Activated naive CD8-positive, alpha-beta T cell (primary cell): Measurements from ENCODE around the gene CLDN24.

Experiments
- H3K27ac Mint-ChIP-seq: one replicate; pipeline ENCODE4 v1.8.0; 2021; ENCODE audit warnings: mixed read lengths
- H3K27me3 Mint-ChIP-seq: one replicate; pipeline ENCODE4 v1.8.0; 2021; ENCODE audit warnings: mixed read lengths
- H3K36me3 Mint-ChIP-seq: one replicate; pipeline ENCODE4 v1.8.0; 2021; ENCODE audit warnings: mixed read lengths
- H3K4me1 Mint-ChIP-seq: one replicate; pipeline ENCODE4 v1.8.0; 2021; ENCODE audit warnings: low read depth, mixed read lengths
- H3K4me3 Mint-ChIP-seq: one replicate; pipeline ENCODE4 v1.8.0; 2021; ENCODE audit warnings: mild to moderate bottlenecking, mixed read lengths
- H3K9me3 Mint-ChIP-seq: one replicate; pipeline ENCODE4 v1.8.0; 2021; ENCODE audit warnings: low read depth, mixed read lengths

Gene CLDN24

GRCh38 chr4:183352546-183352945, 30.3 kb upstream of the CLDN24 start:
- H3K27me3 Mint-ChIP-seq: peaks cover 9% of the 10 kb centered on the region
- no peak overlapping the region for H3K27ac Mint-ChIP-seq
- no peaks in the 10 kb centered on the region for H3K9me3 Mint-ChIP-seq
- no peak overlapping the region for H3K4me3 Mint-ChIP-seq
- peaks cover 12% of the 10 kb centered on the region for H3K4me1 Mint-ChIP-seq
- no peaks in the 10 kb centered on the region for H3K36me3 Mint-ChIP-seq

- no peaks in the 10 kb centered on the region for H3K36me3 Mint-ChIP-seq
- no peaks in the 10 kb centered on the region for H3K9me3 Mint-ChIP-seq
- no peak overlapping the region for H3K4me3 Mint-ChIP-seq
- H3K27me3 Mint-ChIP-seq: peaks cover 9% of the 10 kb centered on the region
- H3K4me1 Mint-ChIP-seq: peaks cover 12% of the 10 kb centered on the region
- no peak overlapping the region for H3K27ac Mint-ChIP-seq
Measured at GRCh38 chr4:183350317-183351071, 28.3 kb upstream of the CLDN24 start.

DNA sequence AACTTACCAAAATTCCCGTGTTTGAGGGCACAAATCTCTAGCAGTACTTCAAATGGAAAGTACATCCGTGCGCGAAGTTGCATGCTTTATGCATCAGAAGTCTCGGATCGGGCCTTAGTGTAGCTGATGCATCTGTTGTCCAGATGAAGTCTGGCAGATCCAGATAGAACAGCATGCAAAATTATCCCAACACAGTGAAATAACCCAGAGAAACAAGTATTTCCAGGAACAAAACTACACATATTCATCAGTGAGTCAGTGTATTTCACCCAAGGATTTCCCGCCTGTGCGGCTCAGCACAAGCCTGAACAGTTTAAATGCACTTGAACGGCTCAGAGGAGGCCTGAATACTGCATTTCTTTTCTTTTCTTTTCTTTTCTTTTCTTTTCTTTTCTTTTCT, 27.4 kb upstream of the CLDN24 start:
- Mint-ChIP-seq H3K4me3 (no peak overlapping the region), H3K36me3 (no peaks in the 10 kb centered on the region), H3K4me1 (peaks cover 12% of the 10 kb centered on the region), H3K27ac (no peak overlapping the region), H3K27me3 (peaks cover 9% of the 10 kb centered on the region), H3K9me3 (no peaks in the 10 kb centered on the region)

DNA sequence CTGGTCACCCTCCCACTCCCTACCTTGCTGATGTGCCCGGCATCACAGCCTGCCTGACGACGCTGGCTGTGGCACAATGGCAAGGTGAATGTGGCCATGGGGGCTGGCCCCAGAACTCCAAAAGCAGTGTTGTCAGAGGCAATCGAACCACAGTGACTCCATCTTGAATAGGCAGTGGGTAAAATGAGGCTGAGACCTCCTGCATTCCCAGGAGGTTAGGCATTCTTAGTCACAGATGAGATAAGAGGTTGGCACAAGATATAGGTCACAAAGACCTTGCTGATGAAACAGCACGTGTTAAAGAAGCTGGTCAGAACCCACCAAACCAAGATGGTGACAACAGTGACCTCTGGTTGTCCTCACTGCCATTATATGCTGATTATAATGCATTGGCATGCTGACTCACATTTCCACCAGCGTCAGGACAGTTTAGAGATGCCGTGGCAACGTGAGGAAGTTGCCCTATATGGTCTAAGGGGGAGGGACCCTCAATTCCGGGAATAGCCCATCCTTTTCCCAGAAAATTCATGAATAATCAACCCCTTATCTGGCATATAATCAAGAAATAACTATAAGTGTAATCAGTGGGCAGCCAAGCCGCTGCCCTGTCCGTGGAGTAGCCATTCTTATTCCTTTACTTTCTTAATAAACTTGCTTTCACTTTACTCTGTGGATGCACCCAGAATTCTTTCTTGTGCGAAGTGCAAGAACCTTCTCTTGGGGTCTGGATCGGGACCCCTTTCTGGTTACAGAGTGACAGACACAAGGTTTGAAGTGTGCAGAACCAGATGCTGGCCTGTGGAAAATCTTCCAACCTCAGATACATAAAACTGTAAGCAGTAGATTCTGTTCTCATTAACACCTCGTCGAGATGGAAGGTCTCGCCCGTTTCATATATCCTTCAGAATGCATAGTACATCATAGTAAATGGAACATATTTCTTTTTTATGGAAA, 26.8 kb upstream of the CLDN24 start:
- Mint-ChIP-seq H3K4me1 (peaks cover 12% of the 10 kb centered on the region), H3K9me3 (no peaks in the 10 kb centered on the region), H3K27me3 (peaks cover 12% of the 10 kb centered on the region), H3K27ac (peak overlapping the region; percentile 50), H3K36me3 (no peaks in the 10 kb centered on the region), H3K4me3 (no peak overlapping the region)

DNA sequence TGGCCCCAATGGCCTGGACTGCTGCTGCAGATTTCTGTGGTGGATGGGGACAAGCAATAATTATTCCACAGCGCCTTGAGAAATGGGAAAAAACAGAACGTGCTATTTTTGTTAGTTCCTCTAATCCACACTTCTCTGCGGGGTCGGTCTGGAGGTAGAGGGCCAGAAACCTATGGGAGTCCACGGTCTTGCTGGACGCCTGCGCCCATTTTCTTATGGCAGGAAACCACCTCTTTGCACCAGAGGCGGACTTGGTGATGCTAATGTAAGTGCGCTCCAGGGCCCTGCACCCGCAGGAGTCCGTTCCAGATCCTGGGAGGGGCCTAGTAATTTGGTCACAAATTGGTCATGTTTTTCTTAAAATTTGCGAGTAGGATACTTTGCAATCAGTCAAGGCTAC, 25.9 kb upstream of the CLDN24 start:
- Mint-ChIP-seq H3K27me3 (peaks cover 12% of the 10 kb centered on the region), H3K4me1 (peaks cover 13% of the 10 kb centered on the region), H3K4me3 (no peak overlapping the region), H3K36me3 (no peaks in the 10 kb centered on the region), H3K27ac (peak overlapping the region; percentile 50), H3K9me3 (no peaks in the 10 kb centered on the region)

GRCh38 chr4:183347566-183347965, 25.3 kb upstream of the CLDN24 start:
- H3K4me3 Mint-ChIP-seq: no peak overlapping the region
- no peak overlapping the region for H3K27ac Mint-ChIP-seq
- H3K9me3 Mint-ChIP-seq: no peaks in the 10 kb centered on the region
- H3K27me3 Mint-ChIP-seq: peaks cover 11% of the 10 kb centered on the region
- H3K36me3 Mint-ChIP-seq: no peaks in the 10 kb centered on the region
- peaks cover 14% of the 10 kb centered on the region for H3K4me1 Mint-ChIP-seq

DNA sequence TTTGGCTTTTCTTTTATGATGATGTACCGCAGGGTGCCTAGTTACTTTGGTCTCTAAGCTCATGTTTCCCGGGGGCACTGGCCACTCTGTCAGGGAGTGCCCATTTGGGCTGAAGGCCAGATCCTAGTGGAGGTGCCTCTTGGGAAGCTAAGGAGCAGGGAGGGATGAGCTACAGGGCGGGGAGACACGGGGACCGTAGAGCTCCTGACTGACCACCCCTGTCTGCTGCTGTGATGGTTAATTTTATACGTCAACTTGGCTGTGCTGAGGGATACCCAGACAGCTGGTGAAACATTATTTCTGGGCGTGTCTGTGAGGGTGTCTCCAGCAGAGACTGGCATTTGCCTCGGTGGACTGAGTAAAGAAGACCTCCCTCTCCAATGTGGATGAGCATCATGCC, 24.9 kb upstream of the CLDN24 start:
- Mint-ChIP-seq H3K36me3 (no peaks in the 10 kb centered on the region), H3K27me3 (peaks cover 8% of the 10 kb centered on the region), H3K4me1 (peaks cover 14% of the 10 kb centered on the region), H3K9me3 (no peaks in the 10 kb centered on the region), H3K27ac (no peak overlapping the region), H3K4me3 (no peak overlapping the region)

GRCh38 chr4:183345261-183345660, 23.0 kb upstream of the CLDN24 start:
- Mint-ChIP-seq H3K27me3 (peaks cover 6% of the 10 kb centered on the region), H3K27ac (no peak overlapping the region), H3K4me3 (no peak overlapping the region), H3K4me1 (peaks cover 14% of the 10 kb centered on the region), H3K36me3 (no peaks in the 10 kb centered on the region), H3K9me3 (no peaks in the 10 kb centered on the region)

- H3K9me3 Mint-ChIP-seq: no peaks in the 10 kb centered on the region
- H3K4me3 Mint-ChIP-seq: no peak overlapping the region
- peaks cover 13% of the 10 kb centered on the region for H3K4me1 Mint-ChIP-seq
- no peak overlapping the region for H3K27ac Mint-ChIP-seq
- no peaks in the 10 kb centered on the region for H3K36me3 Mint-ChIP-seq
- H3K27me3 Mint-ChIP-seq: peaks cover 5% of the 10 kb centered on the region
Measured at GRCh38 chr4:183344523-183345255, 22.5 kb upstream of the CLDN24 start.

GRCh38 chr4:183343730-183344129, 21.5 kb upstream of the CLDN24 start:
- no peaks in the 10 kb centered on the region for H3K9me3 Mint-ChIP-seq
- no peak overlapping the region for H3K4me3 Mint-ChIP-seq
- H3K36me3 Mint-ChIP-seq: no peaks in the 10 kb centered on the region
- peaks cover 4% of the 10 kb centered on the region for H3K4me1 Mint-ChIP-seq
- no peak overlapping the region for H3K27ac Mint-ChIP-seq
- H3K27me3 Mint-ChIP-seq: peaks cover 3% of the 10 kb centered on the region

DNA sequence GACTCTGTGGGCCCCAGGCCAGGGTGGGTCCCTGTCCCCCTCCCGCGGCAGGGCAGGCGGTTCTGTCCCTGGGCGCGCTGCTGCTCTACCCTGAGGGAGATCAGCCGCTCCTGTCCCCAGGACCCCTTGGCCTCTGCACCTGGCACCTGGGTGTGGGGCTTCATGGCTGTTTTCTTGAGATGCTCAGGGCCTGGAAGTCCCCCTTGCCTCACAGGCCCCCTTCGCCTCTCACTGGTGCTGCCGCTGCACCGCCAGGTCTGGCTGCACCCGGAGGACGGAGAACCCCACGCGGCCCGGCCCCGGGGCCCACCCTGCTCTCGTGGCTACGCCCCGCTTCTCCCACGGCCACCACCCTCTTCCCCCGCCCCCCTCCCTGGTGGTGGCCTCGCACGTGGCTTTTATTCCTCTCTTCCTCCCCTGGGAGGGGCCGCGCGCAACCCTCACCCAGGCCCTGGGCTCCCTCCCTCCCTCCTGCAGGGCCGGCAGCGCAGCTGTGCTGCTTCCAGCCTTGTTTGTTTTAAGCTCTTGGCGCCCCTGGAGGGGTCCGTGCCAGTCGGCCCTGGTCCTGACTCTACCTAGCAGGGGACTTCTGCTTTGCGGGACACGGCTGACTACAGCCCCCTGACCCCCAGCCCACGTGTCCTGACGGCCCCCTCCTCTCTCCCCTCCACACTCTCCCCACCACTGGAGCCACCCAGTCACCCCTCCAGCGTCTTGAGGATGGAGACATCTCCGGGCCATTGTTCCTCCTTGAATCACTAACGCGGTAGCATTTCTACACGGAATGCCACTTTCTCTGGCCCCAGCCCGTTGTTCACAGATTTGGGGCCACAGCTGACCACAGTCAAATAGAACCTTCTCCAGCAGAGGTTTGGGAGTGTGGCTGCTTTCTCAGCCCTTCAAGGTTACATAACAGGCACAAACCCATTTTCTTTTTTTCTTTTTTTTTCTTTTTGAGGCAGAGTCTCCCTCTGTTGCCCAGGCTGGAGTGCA, 20.6 kb upstream of the CLDN24 start:
- Mint-ChIP-seq H3K4me1 (peaks cover 2% of the 10 kb centered on the region), H3K9me3 (no peaks in the 10 kb centered on the region), H3K36me3 (no peaks in the 10 kb centered on the region), H3K27me3 (peaks cover 3% of the 10 kb centered on the region), H3K4me3 (peak overlapping the region; percentile 23), H3K27ac (no peak overlapping the region)

GRCh38 chr4:183337833-183338232, 15.6 kb upstream of the CLDN24 start:
- peaks cover 9% of the 10 kb centered on the region for H3K27me3 Mint-ChIP-seq
- peaks cover 3% of the 10 kb centered on the region for H3K4me1 Mint-ChIP-seq
- H3K9me3 Mint-ChIP-seq: no peaks in the 10 kb centered on the region
- H3K4me3 Mint-ChIP-seq: no peak overlapping the region
- H3K36me3 Mint-ChIP-seq: no peaks in the 10 kb centered on the region
- no peak overlapping the region for H3K27ac Mint-ChIP-seq

DNA sequence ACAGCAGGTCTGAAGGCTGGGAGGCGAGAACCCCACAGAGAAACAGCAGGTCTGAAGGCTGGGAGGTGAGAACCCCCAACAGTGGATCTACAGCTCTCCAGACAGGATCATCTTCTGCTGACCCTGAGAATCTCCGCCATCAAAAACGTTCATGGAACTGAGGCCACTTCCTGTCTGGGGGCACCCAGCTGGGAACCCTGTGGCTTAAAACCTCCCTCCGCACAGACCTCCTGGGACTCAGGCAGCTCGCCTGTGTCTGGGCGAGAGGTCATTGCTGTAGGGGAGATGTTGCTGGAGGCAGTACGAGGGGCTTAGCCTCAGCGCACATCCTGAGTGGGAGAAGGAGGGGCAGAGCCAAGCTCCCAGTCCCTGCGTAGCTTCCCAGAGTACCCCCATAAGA, 15.1 kb upstream of the CLDN24 start:
- Mint-ChIP-seq H3K36me3 (no peaks in the 10 kb centered on the region), H3K4me1 (peaks cover 3% of the 10 kb centered on the region), H3K4me3 (no peak overlapping the region), H3K27ac (no peak overlapping the region), H3K9me3 (no peaks in the 10 kb centered on the region), H3K27me3 (peaks cover 11% of the 10 kb centered on the region)

- no peaks in the 10 kb centered on the region for H3K9me3 Mint-ChIP-seq
- no peaks in the 10 kb centered on the region for H3K36me3 Mint-ChIP-seq
- H3K27me3 Mint-ChIP-seq: peaks cover 11% of the 10 kb centered on the region
- H3K4me1 Mint-ChIP-seq: peaks cover 3% of the 10 kb centered on the region
- H3K27ac Mint-ChIP-seq: no peak overlapping the region
- no peak overlapping the region for H3K4me3 Mint-ChIP-seq
Measured at GRCh38 chr4:183335369-183335940, 13.2 kb upstream of the CLDN24 start.
